NOMO-1 treated with dmso at 0.1 percent for 144 hours (cell line): ENCODE data around the gene DENND4B.
"Not testable (repeated sequence)": the region's sequence is repeated elsewhere in the genome, so short reads cannot be mapped to it uniquely, and the experiment has no call there.

ENCODE experiments used
- DNase-seq: peaks from one replicate; lab custom pipeline; 2025; ENCODE audit not compliant: unreplicated experiment; lab: John Stamatoyannopoulos, UW

The DENND4B gene, protein sequence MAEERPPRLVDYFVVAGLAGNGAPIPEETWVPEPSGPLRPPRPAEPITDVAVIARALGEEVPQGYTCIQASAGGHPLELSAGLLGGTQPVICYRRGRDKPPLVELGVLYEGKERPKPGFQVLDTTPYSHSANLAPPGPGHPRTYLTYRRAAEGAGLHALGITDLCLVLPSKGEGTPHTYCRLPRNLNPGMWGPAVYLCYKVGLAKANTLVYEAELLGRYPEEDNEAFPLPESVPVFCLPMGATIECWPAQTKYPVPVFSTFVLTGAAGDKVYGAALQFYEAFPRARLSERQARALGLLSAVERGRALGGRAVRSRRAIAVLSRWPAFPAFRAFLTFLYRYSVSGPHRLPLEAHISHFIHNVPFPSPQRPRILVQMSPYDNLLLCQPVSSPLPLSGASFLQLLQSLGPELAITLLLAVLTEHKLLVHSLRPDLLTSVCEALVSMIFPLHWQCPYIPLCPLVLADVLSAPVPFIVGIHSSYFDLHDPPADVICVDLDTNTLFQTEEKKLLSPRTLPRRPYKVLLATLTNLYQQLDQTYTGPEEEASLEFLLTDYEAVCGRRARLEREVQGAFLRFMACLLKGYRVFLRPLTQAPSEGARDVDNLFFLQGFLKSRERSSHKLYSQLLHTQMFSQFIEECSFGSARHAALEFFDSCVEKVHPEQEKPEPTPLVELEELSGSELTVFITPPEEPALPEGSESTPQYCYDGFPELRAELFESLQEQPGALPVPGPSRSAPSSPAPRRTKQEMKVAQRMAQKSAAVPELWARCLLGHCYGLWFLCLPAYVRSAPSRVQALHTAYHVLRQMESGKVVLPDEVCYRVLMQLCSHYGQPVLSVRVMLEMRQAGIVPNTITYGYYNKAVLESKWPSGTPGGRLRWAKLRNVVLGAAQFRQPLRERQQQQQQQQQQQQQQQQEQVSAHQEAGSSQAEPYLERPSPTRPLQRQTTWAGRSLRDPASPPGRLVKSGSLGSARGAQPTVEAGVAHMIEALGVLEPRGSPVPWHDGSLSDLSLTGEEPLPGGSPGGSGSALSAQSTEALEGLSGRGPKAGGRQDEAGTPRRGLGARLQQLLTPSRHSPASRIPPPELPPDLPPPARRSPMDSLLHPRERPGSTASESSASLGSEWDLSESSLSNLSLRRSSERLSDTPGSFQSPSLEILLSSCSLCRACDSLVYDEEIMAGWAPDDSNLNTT (N-terminal part only)

DNA sequence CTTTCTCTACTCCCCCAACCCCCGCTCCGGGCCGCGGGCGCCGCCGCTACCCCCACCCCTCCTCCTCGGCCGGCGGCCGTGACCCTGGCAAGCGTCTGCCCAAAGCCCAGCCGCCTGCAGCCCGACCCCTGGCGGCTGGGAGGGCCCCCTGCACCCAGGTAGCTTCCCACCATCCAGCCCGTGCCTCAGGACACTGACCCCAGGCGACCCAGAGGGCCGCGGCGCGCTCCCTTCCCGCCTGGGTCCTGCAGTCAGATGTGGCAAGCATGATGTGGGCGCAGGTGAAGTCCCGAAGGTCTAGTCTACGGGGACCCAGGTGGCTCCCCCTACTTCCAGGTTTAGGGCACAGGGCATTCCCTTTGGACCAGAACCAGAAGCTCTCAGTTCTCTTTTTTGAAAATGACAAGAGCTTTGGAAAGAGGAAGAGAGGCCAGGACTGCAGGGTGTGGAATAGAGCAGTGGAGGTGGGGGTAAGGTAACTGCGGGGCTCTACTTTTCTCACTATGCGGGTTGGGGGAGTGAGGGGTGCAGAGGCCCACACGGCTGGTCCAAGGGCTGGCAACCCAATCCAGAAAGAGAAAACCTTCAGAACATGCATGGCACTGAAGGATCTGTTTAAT is at the start of gene DENND4B:
DENND4B (minus strand) TSS at position 97 of the 620 bp plus-strand sequence. CDS start 2,344 bp downstream, outside the sequence.
- peak; percentile 88 for DNase-seq

DNA sequence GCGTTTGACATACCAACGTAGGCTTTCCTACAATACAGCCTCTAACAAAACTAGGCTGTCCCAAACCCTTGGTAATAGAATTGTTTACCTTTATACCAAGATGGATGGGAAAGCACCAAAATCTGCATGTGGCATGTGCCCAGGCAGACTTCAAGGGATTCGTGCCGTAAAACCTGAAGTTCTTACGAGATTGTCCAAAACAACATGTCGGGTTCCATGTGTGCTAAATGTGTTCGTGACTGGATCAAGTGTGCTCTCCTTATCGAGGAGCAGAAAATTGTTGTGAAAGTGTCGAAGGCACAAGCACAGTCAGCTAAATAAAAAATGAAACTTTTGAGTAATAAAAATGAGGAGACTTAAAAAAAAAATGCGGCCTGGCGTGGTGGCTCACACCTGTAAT is 49.1 kb upstream of the DENND4B start:
- no peak for DNase-seq

DNA sequence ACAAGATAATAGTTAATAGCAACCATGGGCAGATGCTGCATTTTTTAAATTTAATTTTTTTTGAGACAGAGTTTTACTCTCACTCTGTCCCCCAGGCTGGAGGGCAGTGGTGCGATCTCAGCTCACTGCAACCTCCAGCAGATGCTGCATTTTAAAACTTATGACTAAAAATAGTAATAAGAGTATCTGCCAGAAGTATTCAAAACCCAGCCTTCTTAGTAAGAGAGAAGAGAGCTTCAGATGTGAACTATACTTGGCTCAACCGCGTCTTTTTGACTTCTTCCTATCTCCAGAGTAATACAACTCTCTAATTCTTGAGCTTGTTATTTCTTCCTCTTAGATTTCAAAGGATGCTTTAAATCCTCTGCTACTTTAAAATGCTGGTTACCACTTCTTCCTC is 48.7 kb upstream of the DENND4B start:
- no peak for DNase-seq

DNA sequence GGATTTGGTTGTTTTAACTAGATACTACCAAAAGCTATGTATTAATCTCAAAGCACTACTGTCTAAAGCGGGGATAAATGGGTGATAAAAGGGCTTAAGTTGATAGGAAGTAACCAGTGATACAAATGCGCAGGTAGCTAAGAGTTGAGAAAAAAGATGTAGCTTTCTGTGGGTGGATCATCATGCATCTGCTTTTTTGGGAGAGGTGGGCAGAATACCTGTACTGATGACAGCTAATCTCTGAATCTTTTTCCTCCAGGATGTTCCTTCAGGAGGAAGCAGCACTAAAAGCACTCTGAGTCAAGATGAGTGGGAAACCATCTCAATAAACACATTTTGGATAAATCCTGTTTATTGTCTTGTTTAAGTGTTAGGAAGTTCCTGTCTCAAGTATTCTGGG is 45.3 kb upstream of the DENND4B start:
- DNase-seq = no peak

DNA sequence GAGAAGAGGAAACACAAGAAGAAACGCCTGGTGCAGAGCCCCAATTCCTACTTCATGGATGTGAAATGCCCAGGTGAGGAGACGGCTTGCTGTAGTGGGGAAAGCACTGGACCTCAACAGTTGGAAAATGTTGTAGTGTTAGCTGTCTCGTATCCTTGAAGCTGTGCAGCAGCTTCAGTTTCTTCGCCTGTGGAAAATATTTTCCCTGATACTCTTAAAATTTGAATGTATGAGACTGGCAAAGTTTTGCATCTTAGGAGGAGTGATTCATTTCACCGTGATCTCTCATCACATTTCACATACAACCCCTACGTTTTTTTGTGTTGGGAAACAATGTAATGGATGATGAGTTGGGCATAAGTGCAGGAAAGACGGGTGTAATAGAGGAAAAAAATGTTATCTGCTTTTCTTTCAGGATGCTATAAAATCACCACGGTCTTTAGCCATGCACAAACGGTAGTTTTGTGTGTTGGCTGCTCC is 44.7 kb upstream of the DENND4B start:
- no peak for DNase-seq

DNA sequence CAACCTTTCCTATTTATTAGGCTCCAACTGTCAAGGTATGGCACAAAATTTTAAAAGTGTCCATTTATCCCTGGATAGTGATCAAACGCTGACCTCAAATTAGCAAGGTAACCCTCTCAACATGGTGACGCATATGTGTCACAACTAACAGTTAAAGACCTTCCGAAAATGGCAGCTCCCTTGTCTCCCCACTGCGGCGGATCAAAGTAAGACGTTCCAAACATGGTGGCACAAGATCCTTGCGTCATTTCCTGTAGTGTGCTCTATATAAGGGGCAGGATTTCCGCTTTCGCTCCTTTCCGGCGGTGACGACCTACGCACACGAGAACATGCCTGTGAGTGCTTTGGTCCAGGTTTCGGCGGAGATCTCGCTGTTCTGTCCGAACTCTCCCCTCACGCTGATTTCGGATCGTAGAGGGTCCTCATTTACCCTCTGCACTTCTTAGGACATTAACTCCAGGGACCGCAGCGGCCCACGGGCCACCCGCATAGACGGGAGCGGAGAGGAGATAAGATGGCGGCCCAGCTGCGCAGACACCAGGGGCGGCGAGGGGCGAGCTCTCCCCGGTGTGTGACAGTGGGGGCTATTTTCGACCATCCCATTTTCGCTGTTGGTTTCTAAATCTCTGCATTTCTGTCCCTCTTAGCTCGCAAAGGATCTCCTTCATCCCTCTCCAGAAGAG is 44.1 kb upstream of the DENND4B start, which contains the start of gene RPS27:
RPS27 (plus strand) TSS at position 295 of the 683 bp plus-strand sequence; CDS start at position 330, 35 bp downstream.
- DNase-seq = peak; percentile 97

DNA sequence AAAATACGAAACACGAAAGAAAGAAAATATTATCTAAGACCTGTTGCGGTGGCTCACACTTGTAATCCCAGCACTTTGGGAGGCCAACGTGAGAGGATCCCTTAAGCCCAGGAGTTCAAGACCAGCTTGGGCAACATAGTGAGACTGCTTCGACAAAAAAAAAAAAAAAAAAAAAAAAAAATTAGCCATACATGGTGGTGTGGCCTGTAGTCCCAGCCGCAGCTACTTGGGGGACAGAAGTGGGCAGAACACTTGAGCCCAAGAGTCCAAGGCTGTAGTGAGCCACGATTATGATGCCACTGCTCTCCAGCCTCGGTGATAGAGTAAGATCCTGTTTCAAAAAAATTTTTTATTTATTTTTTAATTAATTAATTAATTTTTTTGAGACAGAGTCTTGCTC is 41.1 kb upstream of the DENND4B start:
- no peak for DNase-seq

DNA sequence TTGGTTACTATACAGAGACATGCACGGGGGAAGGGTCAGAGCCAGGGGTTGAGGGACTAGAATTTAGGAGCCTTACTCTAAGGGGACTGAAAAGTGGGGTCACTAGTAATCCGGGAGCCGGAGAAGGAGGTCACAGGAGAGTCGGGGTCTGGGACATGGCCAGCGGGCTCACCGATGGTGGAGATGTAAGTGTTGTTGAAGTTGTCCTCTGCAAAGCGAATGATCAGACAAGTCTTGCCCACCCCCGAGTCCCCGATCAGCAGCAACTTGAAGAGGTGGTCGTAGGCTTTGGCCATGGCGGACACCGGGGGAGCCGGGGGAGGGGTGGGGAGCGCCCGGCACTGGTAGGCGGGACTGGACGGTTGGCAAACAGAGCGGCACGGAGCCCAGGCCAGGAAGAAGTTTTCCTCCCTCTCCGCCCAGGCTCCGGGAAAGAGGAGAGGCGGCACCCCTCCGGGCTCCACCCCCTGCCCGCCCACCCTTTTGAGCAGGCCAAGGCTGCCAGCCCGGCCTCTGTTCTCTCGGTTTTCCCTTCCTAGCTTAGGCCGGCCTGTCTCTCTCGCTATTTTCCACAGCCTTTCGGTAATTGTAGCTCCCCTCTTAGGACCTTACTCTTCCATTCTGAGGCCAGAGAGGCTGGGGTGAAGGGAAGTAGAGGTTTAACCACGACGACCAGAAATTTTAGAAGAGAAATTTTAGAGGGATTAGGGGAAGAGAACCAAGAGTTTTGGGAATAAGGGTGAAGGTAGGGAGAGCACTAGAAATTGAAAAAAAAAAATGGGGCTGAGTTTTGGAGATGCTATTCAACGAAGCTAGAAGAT is 39.6 kb upstream of the DENND4B start, which contains the start of gene RAB13:
RAB13 (minus strand) TSS at position 399 of the 821 bp plus-strand sequence; CDS start at position 296, 103 bp downstream.
- DNase-seq = peak; percentile 38

DNA sequence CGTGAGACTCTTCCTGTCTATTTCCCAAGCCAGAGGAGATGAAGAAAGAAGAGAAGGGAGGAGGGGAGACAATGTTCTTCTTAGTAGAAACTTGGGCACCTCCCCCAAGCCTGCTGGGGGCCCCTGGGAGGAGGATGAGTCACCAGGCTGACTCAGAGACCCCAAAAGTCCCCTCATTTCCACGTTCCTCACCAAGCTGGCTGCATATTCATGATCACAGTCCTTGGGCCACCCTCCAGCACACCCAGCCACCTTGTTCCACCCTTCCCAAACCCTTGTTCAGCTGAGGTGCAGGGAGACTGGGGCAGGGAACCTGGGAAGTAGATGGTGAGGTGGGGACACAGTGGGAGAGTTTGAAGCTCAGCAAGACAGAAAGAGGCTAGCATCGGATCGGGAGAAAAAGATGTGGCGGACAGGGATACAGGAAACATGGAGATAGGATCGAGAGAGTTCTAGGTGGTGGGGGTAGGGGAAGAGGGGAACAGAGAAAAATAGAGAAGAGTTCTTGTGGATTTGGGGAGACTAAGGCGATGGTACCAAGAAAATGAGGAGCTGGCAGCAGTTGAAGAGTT is 38.9 kb upstream of the DENND4B start:
- DNase-seq = no peak

DNA sequence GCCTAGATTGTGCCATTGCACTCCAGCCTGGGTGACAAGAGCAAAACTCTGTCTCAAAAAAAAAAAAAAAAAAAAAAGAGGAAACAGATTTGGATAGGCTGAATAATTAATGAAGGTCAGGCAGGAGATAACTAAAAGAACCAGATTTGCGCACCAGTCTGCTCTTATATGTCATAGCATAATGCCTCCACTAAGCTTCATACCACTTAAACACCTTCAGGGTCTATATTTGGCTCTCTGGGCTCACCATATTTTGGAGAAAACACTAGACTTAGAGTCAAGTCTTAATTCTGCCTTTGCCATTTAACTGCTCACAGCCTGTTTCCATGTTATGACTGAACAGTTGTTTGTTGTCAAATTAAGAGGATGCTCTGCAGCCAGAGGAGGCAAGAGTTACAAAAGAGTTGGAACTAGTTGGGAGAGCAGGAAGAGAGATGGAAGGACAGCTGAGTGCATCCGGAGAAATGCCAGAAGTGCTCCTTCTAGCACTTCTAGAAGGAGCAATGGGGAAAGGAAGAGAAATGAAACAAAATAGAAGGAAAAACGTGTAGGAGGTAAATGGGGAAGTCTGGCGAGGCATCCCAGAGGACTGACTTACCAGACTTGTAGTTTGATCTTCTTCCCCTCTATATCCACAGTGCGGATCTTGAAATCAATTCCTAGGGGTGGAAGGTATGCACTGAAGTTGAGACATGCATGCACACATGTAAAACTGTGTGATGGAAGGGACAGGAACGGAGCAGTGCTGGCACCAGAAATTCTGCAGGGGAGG is 37.8 kb upstream of the DENND4B start:
- DNase-seq = no peak

DNA sequence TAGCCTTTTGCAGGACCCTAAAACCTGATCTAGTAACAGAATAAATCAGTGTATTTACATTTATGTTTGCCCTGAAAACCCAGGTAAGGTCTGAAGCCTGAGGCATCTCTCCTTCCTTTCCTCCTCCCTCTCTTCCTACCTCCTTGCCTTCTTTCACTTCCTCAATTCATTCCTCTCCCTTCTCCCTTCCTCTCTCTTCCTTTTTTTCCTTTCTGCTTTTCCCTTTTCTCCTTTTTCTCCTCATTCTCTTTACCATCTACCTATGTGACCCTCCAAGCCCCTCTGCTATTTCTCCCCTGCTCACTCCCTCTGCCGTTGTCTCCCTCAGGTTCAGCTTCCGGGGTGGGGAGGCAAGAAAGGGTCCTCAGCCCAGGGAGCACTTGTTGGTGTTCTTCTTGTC is 35.2 kb upstream of the DENND4B start:
- DNase-seq = not testable (repeated sequence)

DNA sequence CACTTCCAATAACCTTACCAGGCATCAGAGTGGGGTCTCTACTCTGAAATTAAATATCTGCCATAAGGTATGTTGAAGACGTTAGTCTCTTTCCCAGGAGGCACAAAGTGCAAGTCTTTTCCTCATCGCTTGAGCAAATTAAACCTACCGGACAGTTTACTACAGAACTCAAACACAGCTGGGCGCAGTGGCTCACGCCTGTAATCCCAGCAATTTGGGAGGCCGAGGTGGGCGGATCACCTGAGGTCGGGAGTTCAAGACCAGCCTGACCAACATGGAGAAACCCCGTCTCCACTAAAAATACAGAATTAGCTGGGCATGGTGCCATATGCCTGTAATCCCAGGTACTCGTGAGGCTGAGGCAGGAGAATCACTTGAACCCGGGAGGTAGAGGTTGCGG is 32.6 kb upstream of the DENND4B start:
- not testable (repeated sequence) for DNase-seq

DNA sequence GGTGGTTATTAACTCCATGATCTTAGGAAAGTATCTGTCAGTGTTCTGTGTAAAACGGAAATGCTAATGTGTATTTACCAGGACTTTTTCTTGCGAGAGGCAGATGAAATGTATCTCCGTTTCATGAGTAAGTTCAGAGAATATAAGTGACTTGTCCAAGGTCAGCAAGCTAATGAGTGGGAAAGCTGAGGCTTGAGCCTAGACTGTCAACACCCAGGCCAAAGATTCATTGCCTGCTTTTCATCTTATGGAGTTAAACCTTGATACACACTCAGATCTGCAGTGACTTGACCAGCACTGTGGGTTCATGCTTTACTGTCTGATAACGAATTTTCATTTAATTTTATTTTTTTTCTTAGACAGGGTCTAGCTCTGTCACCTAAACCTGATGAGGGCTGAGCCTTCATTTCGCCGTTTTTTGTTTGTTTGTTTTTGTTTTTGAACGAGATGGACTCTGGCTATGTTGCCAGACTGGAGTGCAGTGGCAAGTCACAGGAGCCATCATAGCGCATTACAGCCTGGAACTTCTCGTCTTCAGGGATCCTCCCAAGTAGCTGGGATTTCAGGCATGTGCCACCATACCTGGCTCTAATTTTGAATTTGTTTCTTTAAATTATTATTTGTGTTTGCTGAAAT is 31.9 kb upstream of the DENND4B start:
- DNase-seq = no peak

DNA sequence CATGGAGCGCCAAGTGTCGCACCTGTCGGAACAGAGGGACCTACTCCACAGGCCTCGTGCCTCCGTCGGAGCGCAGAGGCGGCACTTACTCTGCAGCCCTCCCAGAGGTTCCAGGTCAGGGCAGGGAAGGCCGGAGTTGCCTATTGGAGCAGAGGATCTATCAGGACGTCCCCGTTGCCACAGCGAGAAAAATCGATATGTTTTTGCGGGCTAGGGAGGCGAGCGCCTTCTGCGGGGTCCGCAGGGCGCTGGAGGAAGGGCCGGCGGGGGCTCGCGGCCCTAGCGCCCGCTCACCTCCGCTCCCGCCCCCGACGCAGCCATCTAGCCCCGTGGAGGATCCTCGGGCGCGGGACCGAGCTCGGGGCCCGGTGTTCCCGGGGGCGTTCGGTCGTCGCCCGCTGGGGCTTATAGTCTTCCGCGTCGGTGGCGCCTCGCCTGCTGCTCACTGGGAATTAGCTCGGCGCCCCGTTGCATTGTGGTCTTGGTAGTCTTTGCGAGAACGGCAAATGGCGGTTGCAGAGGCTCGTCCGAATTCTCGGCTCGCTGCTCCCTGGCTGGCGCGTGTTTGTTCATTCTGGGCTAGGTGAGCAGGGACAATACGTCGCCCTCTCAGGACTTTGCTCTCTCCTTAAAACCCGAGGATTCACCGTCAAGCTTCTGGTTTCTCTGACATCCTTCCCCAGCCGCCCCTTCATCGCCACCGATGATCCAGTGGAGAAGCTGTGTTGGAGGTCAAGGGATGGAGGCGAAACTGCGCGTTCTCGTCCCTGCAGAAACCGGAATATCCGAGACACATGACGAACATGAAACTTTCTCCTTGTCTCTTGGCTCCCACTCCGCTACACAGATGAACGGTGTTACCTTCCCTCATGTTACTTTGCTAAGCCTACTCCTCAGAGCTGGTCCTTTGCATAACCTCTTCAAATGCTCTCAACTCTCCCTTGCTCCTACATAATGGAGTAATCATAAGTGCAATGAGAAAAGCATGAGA is 31.0 kb upstream of the DENND4B start, which contains the start of gene JTB:
JTB (minus strand) TSS at position 425 of the 991 bp plus-strand sequence; CDS start at position 3, 422 bp downstream.
- peak; percentile 60 for DNase-seq

DNA sequence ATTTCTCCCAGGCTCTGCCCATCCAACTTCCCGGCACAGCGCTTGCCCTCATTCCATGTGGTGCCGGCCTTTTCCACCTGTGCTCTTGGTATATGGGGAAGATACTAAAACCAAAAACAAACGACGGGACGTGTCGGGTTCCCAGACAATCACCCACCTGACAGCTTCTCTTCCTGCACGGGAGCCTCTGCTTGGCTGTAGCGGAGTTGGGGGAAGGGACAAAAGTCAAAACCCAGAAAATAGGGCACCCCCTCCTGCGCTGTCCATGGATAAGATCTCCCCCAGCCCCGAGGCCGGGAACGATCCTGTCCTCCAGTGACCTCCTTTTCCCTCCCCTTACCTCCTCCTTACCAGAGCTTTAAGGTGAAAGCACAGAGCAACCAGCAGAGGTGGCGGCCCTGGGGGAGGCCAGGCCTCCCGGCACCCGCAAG is 30.3 kb upstream of the DENND4B start:
- no peak for DNase-seq

DNA sequence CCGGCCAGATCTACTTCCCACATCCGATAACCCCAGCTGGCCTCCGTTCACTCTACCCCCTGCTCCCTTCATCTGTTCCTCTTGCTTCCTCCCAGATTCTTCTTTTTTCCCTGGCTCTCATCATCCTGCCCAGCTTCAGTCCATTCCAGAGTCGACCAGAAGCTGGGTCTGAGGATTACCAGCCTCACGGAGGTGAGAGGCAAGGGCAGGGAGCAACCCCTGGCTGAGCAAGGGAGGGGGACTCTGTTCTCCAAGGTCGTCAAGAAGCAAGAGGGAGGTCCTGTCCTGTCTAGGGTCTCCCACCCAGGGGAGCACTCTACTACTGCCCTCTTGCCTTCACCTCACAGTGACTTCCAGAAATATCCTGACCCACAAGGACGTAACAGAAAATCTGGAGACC is 27.0 kb upstream of the DENND4B start:
- no peak for DNase-seq
